ENCODE results near the gene OGFOD2. TPM values are rescaled to one million over a fixed set of nuclear protein-coding genes. Genes with fewer than 3 reads are reported as not detected.
"Not testable (repeated sequence)": the region's sequence is repeated elsewhere in the genome, so short reads cannot be mapped to it uniquely, and the experiment has no call there.

OGFOD2 gene
- total RNA-seq, 6 experiments from 2014 or later, result 16.2 to 18.3 (median 17.6) TPM

DNA sequence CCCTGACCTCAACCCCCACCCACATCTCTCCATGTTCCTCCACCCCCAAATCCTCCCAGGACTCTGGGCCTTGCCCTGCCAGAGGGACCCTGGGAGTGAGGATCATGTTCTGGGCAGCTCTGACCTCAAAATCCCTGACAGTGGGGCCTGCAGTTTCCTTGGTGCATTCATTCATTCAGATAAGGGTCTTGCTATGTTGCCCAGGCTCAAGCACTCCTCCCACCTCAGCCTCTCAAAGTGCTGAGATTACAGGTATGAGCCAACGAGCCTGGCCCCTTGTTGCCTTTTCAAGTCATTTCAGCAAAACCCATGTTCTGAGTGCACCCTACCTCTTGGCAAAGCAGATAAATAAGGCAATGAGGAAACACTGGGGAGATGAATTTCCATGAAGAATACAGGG is 35.1 kb downstream of the OGFOD2 start:
- H3K4me3 Mint-ChIP-seq, result no peak overlapping the region
- peaks cover 17% of the 10 kb centered on the region for H3K27me3 Mint-ChIP-seq (ENCODE audit: insufficient read depth)
- no peaks in the 10 kb centered on the region for H3K36me3 Mint-ChIP-seq (ENCODE audit: low read depth)
- TF ChIP-seq, protein P1, sequence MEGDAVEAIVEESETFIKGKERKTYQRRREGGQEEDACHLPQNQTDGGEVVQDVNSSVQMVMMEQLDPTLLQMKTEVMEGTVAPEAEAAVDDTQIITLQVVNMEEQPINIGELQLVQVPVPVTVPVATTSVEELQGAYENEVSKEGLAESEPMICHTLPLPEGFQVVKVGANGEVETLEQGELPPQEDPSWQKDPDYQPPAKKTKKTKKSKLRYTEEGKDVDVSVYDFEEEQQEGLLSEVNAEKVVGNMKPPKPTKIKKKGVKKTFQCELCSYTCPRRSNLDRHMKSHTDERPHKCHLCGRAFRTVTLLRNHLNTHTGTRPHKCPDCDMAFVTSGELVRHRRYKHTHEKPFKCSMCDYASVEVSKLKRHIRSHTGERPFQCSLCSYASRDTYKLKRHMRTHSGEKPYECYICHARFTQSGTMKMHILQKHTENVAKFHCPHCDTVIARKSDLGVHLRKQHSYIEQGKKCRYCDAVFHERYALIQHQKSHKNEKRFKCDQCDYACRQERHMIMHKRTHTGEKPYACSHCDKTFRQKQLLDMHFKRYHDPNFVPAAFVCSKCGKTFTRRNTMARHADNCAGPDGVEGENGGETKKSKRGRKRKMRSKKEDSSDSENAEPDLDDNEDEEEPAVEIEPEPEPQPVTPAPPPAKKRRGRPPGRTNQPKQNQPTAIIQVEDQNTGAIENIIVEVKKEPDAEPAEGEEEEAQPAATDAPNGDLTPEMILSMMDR (IDR thresholded peaks at IDR 0.05), result no peak
- H3K9me3 Mint-ChIP-seq, result no peaks in the 10 kb centered on the region
- H3K27ac Mint-ChIP-seq, result no peak overlapping the region
- no peak for DNase-seq
- H3K4me1 Mint-ChIP-seq (ENCODE audit: low read depth), result peaks cover 12% of the 10 kb centered on the region

DNA sequence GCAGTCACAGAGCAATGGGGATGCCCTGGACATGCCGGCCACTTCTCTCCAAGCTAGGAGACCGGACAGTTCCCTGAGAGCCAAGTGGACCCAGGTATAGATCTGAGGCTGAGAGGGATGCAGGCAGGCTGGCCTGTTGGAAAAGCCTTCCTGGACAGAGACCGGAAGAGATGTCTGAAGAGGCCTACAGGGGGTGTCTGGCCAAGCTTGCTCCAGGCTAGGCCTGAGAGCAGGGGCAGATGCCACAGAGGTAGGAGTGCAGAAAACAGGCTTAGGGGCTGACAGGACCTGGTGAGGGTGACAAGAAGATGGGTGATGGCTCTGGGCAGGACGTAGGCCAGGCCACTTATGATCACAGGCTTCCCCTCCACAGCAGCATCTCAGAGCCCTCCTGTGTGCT is 35.6 kb downstream of the OGFOD2 start:
- H3K27me3 Mint-ChIP-seq (ENCODE audit: insufficient read depth), result peaks cover 17% of the 10 kb centered on the region
- no peak for DNase-seq

DNA sequence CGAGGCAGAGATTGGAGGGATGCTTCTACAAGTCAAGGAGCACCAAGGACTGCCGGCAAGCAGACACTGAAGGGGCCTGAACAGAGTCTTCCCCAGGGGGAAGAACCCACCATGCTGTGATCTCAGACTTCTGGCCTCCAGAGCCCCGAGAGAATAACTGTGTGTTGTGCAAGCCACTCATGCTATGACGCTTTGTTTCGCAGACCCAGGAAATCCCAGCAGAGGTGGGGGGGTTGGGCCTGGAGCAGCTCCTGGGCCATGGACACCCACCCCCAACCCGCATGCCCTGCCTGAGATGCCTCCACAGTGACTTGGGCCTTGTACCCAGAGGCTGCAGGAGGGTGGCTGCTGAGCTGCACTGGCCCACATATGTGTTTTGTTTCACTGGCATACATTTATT is 36.7 kb downstream of the OGFOD2 start:
- TF ChIP-seq, protein P1 (IDR thresholded peaks at IDR 0.05), result no peak
- DNase-seq, result no peak
- Mint-ChIP-seq H3K4me1 (ENCODE audit: low read depth) (peaks cover 9% of the 10 kb centered on the region), H3K36me3 (ENCODE audit: low read depth) (no peaks in the 10 kb centered on the region), H3K4me3 (no peak overlapping the region), H3K9me3 (no peaks in the 10 kb centered on the region), H3K27me3 (ENCODE audit: insufficient read depth) (peaks cover 17% of the 10 kb centered on the region), H3K27ac (no peak overlapping the region)

More for the DNA sequence above, 35.6 kb downstream of the OGFOD2 start:
- TF ChIP-seq, protein P1 (IDR thresholded peaks at IDR 0.05), result no peak
- H3K9me3 Mint-ChIP-seq, result no peaks in the 10 kb centered on the region
- H3K27ac Mint-ChIP-seq, result no peak overlapping the region
- H3K4me3 Mint-ChIP-seq, result no peak overlapping the region
- H3K36me3 Mint-ChIP-seq (ENCODE audit: low read depth), result no peaks in the 10 kb centered on the region
- H3K4me1 Mint-ChIP-seq (ENCODE audit: low read depth), result peaks cover 12% of the 10 kb centered on the region

DNA sequence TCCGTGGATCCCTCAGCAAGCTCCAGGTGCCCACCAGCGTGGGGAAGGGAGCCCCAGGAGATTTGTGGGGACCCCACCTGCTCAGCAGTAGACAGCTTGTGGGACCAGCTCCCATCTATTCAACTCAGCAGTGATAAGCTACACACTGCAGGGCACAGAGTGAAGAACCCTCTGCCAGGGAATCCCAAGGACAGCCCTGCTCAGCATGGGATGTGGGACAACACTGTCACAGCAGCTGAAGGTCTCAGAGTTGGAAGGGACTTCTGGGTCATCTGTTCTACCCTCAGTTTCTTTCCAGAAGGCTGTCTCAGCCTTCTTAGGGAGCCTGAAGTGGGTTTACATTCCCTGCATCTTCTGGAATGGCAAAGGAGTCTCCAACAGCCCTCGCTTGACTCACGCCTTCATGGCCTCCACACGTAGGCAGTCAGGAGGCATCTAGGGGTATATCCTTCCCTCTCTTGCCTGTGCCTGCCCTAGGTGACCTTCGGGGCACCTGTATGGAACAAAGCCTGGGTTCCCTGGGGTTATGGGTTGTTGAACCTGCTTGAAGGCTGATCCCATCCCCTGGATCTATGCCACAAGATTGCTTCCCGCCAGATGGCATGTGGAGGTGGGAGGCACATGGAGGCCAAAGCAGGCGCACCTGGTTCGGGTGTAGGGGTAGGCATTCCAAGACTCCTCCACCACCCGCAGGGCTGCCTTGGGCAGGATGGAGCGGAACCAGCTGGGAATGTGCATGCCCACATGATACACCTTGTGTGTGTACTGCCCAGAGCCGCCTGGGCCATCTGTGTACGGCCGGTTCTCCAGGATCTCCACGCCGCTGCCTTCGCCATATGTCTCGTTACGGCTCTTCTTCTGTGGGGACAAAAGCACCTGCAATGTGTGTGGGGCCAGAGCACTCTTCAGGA is 38.4 kb downstream of the OGFOD2 start:
- TF ChIP-seq, protein P1 (IDR thresholded peaks at IDR 0.05), result no peak
- peaks cover 17% of the 10 kb centered on the region for H3K27me3 Mint-ChIP-seq (ENCODE audit: insufficient read depth)
- H3K9me3 Mint-ChIP-seq, result no peaks in the 10 kb centered on the region
- H3K36me3 Mint-ChIP-seq (ENCODE audit: low read depth), result no peaks in the 10 kb centered on the region
- no peak overlapping the region for H3K4me3 Mint-ChIP-seq
- no peak overlapping the region for H3K27ac Mint-ChIP-seq
- no peaks in the 10 kb centered on the region for H3K4me1 Mint-ChIP-seq (ENCODE audit: low read depth)
- no peak for DNase-seq

DNA sequence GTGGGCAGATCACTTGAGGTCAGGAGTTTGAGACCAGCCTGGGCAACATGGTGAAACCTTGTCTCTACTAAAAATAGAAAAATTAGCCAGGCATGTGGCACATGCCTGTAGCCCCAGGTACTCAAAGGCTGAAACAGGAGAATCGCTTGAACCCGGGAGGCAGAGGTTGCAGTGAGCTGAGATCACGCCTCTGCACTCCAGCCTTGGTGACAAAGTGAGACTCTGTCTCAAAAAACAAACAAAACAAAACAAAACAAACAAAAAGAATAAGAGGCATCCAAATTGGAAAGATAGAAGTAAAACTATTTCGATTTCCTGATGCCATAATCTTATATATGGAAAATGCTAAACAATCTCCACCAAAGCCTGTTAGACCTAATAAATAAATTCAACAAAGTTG is 39.4 kb downstream of the OGFOD2 start:
- not testable (repeated sequence) for H3K9me3 Mint-ChIP-seq; H3K4me1 Mint-ChIP-seq (ENCODE audit: low read depth); H3K27ac Mint-ChIP-seq; H3K4me3 Mint-ChIP-seq; DNase-seq; H3K36me3 Mint-ChIP-seq (ENCODE audit: low read depth)
- peaks cover 18% of the 10 kb centered on the region for H3K27me3 Mint-ChIP-seq (ENCODE audit: insufficient read depth)

DNA sequence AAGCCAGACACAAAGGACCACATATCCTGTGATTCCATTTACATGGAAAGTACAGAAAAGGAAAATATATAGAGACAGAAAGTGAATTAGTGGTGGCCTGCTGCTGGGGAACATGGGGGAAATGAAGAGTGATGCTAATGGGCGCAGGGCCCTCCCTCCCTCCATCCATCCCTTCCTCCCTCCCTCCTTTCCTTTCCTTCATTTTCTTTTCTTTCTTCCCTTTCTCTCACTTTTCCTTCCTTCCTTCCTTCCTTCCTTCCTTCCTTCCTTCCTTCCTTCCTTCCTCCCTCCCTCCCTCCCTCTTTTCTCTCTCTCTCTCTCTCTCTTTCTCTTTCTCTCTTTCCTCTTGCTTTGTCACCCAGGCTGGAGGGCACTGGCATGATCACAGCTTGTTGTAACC is 42.7 kb downstream of the OGFOD2 start:
- no peaks in the 10 kb centered on the region; the same call in 1 of the 2 replicates for H3K4me1 Mint-ChIP-seq (ENCODE audit: low read depth)
- H3K9me3 Mint-ChIP-seq, result no peaks in the 10 kb centered on the region
- TF ChIP-seq, protein P1 (IDR thresholded peaks at IDR 0.05), result no peak
- no peak overlapping the region for H3K27ac Mint-ChIP-seq
- peaks cover 13% of the 10 kb centered on the region for H3K27me3 Mint-ChIP-seq (ENCODE audit: insufficient read depth)
- no peak overlapping the region for H3K4me3 Mint-ChIP-seq
- H3K36me3 Mint-ChIP-seq (ENCODE audit: low read depth), result no peaks in the 10 kb centered on the region
- DNase-seq, result no peak

Measured in HFFc6 (cell line).